Tibial artery (tissue), 4 donors: Measurements from ENCODE around the gene CCDC88A.
"Not testable (repeated sequence)": the region's sequence is repeated elsewhere in the genome, so short reads cannot be mapped to it uniquely, and the experiment has no call there.

Experiments used
- DNase-seq, 2 donors: peaks; one replicate each; pipeline ENCODE4 v3.0.0-alpha.2; 2019
- H3K27ac ChIP-seq, 2 donors: fragments of 200-600 bp; sonication (generic) in 1 of 2; 1 replicate in 1 of 2; 2 replicates in 1 of 2; pipeline ENCODE4 v1.5.1; 2018 to 2019; ENCODE audit warnings: mild to moderate bottlenecking in 1 of 2
- H3K27me3 ChIP-seq, 2 donors: fragments of 200-600 bp; sonication (generic) in 1 of 2; one replicate each; pipeline versions ENCODE4 v1.5.1 to v1.6.0; 2016 to 2019
- H3K36me3 ChIP-seq, 3 donors: fragments of 200-600 bp; sonication (generic) in 2 of 3; one replicate each; pipeline ENCODE4 v1.5.1; 2016 to 2019; ENCODE audit warnings: mild to moderate bottlenecking in 2 of 3
- H3K4me1 ChIP-seq, 4 donors: fragments of 200-600 bp; sonication (generic) in 2 of 4; 1 replicate in 3 of 4; 2 replicates in 1 of 4; pipeline ENCODE4 v1.5.1; 2016 to 2019
- H3K4me3 ChIP-seq, 2 donors: fragments of 200-600 bp; sonication (generic) in 1 of 2; 1 replicate in 1 of 2; 2 replicates in 1 of 2; pipeline ENCODE4 v1.5.1; 2018 to 2019; ENCODE audit warnings: mild to moderate bottlenecking in 2 of 2
- H3K9me3 ChIP-seq, 3 donors: fragments of 200-600 bp; sonication (generic) in 1 of 3; one replicate each; pipeline ENCODE4 v1.5.1; 2016 to 2019
- CTCF ChIP-seq, 2 experiments: fragments of 200-600 bp in 1 of 2; fragments of 450-650 bp in 1 of 2; IDR thresholded peaks; one replicate each; pipeline ENCODE4 v1.5.1; 2017 to 2019; ENCODE audit warnings: antibody characterized with exemption in 2 of 2, mild to moderate bottlenecking in 1 of 2, moderate library complexity in 1 of 2
- intact Hi-C: fragments of 100-400 bp; cut with DNase I; formaldehyde crosslinking; loops from one replicate; pipeline ENCODE4 v1.15.0; 2023; ENCODE audit warnings: low total_unique reads

CCDC88A gene

GRCh38 chr2:55242617-55243016, 177.0 kb downstream of the CCDC88A start:
- Histone ChIP-seq H3K4me1 (no peaks in the 10 kb centered on the region), H3K27ac (no peak overlapping the region), H3K36me3 (peaks cover 34 to 88% (median 58%) of the 10 kb centered on the region in 3 donors), H3K4me3 (no peak overlapping the region), H3K9me3 (no peaks in the 10 kb centered on the region), H3K27me3 (no peaks in the 10 kb centered on the region)
- intact Hi-C loops = no loop called here
- TF ChIP-seq CTCF (IDR thresholded peaks at IDR 0.05) = no peak
- no peak for DNase-seq

- peaks cover 39 to 85% (median 61%) of the 10 kb centered on the region in 3 donors for H3K36me3 ChIP-seq
- H3K27ac ChIP-seq = not testable (repeated sequence)
Measured at GRCh38 chr2:55241582-55241981, 178.1 kb downstream of the CCDC88A start.

GRCh38 chr2:55239656-55240222, 179.9 kb downstream of the CCDC88A start:
- no peak overlapping the region for H3K27ac ChIP-seq
- H3K4me3 ChIP-seq = no peak overlapping the region
- no peaks in the 10 kb centered on the region for H3K27me3 ChIP-seq
- H3K9me3 ChIP-seq = no peaks in the 10 kb centered on the region
- DNase-seq = no peak
- TF ChIP-seq CTCF (IDR thresholded peaks at IDR 0.05) = no peak
- intact Hi-C loops = loop anchor here (10.0 kb wide), 1 partner anchor 185 kb away; no protein-coding TSS in a partner anchor
- H3K4me1 ChIP-seq = peaks cover 0 to 6% (median 0%) of the 10 kb centered on the region in 4 donors
- peaks cover 52 to 85% (median 78%) of the 10 kb centered on the region in 3 donors for H3K36me3 ChIP-seq

More at GRCh38 chr2:55241582-55241981, 178.1 kb downstream of the CCDC88A start:
- H3K9me3 ChIP-seq, H3K4me1 ChIP-seq, H3K4me3 ChIP-seq, DNase-seq, intact Hi-C loops, H3K27me3 ChIP-seq: not testable (repeated sequence)
